Measurements from ENCODE around the gene IL3. TPM values are rescaled to one million over a fixed set of nuclear protein-coding genes. Genes with fewer than 3 reads are reported as not detected.

Gene IL3
- total and polyA plus RNA-seq, 8 donors = not detected

DNA sequence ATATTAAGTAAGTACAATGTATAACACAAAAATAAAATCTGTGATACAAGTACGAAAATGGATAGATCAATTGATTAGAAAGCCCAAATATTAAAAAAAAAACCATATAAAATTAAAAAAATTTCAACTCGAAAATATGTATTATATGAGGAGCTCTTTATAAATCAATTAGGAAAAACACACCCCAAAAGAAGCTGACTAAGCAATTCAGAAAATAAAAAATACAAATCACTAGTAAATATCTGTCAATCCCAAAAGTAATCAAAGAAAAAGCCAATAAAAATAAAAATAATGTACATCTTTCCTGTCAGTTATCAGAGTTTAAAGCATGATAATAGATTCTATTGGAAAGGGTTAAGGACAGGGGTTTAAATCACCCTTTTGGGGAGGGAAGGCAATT is 38.8 kb upstream of the IL3 start:
- WGBS, 5 donors = 55 to 67% (median 64%) methylated on average over 2 of the region's 2 CpGs
- no peak for DNase-seq

DNA sequence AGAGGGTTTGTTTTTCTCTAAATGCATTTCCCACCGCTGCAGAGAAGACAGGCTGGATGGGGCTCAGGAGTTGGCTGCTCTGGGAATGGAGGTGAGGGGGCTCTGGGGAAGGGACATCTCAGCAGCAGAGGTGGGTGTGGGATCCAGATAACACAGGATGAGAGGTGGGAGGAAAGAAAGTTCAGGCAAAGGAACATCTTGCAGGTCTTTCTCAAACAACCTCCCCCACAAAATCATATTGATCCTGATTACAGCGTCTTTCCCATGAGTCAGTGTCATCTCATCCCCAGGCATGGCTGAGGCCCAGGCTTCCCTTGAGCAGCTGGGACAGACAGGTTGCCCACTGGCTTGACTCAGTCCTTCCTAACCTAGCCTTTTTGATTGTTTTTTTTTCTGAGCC is 37.7 kb upstream of the IL3 start:
- H3K4me1 ChIP-seq = no peaks in the 10 kb centered on the region
- H3K9me3 ChIP-seq = no peaks in the 10 kb centered on the region
- no peak overlapping the region for H3K4me3 ChIP-seq
- no peaks in the 10 kb centered on the region for H3K36me3 ChIP-seq
- H3K27ac ChIP-seq = no peak overlapping the region
- TF ChIP-seq, protein P1, sequence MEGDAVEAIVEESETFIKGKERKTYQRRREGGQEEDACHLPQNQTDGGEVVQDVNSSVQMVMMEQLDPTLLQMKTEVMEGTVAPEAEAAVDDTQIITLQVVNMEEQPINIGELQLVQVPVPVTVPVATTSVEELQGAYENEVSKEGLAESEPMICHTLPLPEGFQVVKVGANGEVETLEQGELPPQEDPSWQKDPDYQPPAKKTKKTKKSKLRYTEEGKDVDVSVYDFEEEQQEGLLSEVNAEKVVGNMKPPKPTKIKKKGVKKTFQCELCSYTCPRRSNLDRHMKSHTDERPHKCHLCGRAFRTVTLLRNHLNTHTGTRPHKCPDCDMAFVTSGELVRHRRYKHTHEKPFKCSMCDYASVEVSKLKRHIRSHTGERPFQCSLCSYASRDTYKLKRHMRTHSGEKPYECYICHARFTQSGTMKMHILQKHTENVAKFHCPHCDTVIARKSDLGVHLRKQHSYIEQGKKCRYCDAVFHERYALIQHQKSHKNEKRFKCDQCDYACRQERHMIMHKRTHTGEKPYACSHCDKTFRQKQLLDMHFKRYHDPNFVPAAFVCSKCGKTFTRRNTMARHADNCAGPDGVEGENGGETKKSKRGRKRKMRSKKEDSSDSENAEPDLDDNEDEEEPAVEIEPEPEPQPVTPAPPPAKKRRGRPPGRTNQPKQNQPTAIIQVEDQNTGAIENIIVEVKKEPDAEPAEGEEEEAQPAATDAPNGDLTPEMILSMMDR (IDR thresholded peaks at IDR 0.05) = no peak
- no peak for TF ChIP-seq POLR2A (IDR thresholded peaks at IDR 0.05)
- TF ChIP-seq POLR2AphosphoS5 (IDR thresholded peaks at IDR 0.05) = no peak
- intact Hi-C loops (cut with DNase I; ENCODE audit: low total_unique reads) = no loop called here
- 61 to 83% (median 74%) methylated on average over 2 of the region's 2 CpGs for WGBS, 5 donors
- no peak for DNase-seq
- peaks cover 0 to 13% (median 1%) of the 10 kb centered on the region in 3 donors for H3K27me3 ChIP-seq

More for the DNA sequence above, 38.8 kb upstream of the IL3 start:
- Histone ChIP-seq H3K4me3 (no peak overlapping the region), H3K27ac (no peak overlapping the region), H3K36me3 (no peaks in the 10 kb centered on the region), H3K4me1 (no peaks in the 10 kb centered on the region), H3K9me3 (no peaks in the 10 kb centered on the region), H3K27me3 (peaks cover 0 to 23% (median 3%) of the 10 kb centered on the region in 3 donors)
- intact Hi-C loops (cut with DNase I; ENCODE audit: low total_unique reads) = no loop called here
- no peak for TF ChIP-seq POLR2AphosphoS5 (IDR thresholded peaks at IDR 0.05)
- TF ChIP-seq, protein P1 (IDR thresholded peaks at IDR 0.05) = no peak
- no peak for TF ChIP-seq POLR2A (IDR thresholded peaks at IDR 0.05)
- no peak for TF ChIP-seq EP300 (IDR thresholded peaks at IDR 0.05)

DNA sequence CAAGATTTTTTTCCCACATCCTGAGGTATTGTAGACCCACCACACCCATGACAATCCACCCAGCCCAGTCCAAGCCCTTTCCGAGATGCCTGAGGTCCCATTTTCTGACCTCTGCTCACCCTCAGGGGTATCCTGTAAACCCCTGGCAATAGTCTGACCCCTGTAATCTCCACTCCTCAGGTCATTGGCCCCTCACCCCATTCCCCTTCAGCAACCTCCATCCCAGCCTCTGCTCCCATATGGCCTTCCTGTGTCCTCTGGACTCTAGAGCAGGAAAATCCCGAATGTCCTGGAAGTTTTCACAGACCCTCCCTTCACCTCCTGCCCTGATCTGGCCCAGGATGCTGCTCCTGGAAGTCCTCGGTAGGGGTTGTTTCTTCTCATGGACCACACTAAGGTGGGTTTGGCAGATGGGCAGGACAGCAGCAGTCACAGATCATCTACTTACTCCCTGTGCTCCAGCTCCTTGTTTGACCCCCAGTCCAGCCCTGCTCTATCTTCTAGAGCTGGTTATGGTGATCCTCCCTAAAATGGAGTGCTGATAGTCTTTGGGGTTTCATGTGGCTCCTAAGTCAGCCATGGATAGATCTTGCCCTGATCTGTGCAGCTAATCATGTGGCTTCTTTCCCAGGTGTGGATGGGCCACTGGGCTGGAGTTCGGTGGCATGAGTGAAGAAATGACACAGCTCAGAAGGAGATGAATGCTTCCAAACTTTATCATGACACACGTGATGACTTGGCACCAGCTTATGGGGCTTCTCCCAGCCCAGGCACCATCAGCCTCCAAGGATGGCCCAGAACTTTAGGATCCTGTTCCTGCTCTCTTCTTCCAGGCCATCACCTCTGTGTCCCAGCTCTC is 37.0 kb upstream of the IL3 start:
- intact Hi-C loops (cut with DNase I; ENCODE audit: low total_unique reads) = no loop called here
- no peak for TF ChIP-seq POLR2AphosphoS5 (IDR thresholded peaks at IDR 0.05)
- no peak for TF ChIP-seq POLR2A (IDR thresholded peaks at IDR 0.05)
- TF ChIP-seq, protein P1 (IDR thresholded peaks at IDR 0.05) = no peak
- WGBS, 5 donors = 69 to 82% (median 72%) methylated on average over 5 of the region's 5 CpGs

DNA sequence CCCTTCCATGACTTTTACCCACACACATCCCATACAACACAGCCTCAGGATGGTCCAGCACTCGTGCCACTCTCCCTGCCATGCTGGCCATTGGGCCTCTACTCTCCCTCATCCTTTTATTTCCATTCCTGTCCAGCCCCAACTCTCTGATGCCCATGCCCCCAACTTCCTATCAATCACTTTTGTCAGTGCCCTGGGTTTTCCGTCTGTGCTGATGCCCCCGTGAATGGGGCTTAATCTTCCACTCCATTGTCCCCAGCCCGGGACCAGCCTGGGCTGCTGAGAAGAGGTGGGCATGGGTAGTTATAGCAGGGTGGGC is 36.4 kb upstream of the IL3 start:
- Histone ChIP-seq H3K36me3 (no peaks in the 10 kb centered on the region), H3K27me3 (peaks cover 0 to 5% (median 0%) of the 10 kb centered on the region in 3 donors), H3K27ac (no peak overlapping the region), H3K4me3 (no peak overlapping the region), H3K4me1 (no peaks in the 10 kb centered on the region), H3K9me3 (no peaks in the 10 kb centered on the region)
- DNase-seq = no peak
- TF ChIP-seq, protein P1 (IDR thresholded peaks at IDR 0.05) = no peak
- TF ChIP-seq EP300 (IDR thresholded peaks at IDR 0.05) (no peak), POLR2A (IDR thresholded peaks at IDR 0.05) (no peak), POLR2AphosphoS5 (IDR thresholded peaks at IDR 0.05) (no peak)
- 64 to 77% (median 69%) methylated on average over 4 of the region's 4 CpGs for WGBS, 5 donors
- intact Hi-C loops (cut with DNase I; ENCODE audit: low total_unique reads) = no loop called here

More for the DNA sequence above, 37.0 kb upstream of the IL3 start:
- Histone ChIP-seq H3K27ac (no peak overlapping the region), H3K4me3 (no peak overlapping the region), H3K9me3 (no peaks in the 10 kb centered on the region), H3K4me1 (no peaks in the 10 kb centered on the region), H3K27me3 (peaks cover 0 to 6% (median 0%) of the 10 kb centered on the region in 3 donors), H3K36me3 (no peaks in the 10 kb centered on the region)
- DNase-seq = no peak
